Measurements from ENCODE around the gene LTBP2. TPM values are rescaled to one million over a fixed set of nuclear protein-coding genes. Genes with fewer than 3 reads are reported as not detected.

LTBP2 gene
- total and polyA plus RNA-seq, 7 donors: 0.46 to 71.2 (median 12.1) TPM

DNA sequence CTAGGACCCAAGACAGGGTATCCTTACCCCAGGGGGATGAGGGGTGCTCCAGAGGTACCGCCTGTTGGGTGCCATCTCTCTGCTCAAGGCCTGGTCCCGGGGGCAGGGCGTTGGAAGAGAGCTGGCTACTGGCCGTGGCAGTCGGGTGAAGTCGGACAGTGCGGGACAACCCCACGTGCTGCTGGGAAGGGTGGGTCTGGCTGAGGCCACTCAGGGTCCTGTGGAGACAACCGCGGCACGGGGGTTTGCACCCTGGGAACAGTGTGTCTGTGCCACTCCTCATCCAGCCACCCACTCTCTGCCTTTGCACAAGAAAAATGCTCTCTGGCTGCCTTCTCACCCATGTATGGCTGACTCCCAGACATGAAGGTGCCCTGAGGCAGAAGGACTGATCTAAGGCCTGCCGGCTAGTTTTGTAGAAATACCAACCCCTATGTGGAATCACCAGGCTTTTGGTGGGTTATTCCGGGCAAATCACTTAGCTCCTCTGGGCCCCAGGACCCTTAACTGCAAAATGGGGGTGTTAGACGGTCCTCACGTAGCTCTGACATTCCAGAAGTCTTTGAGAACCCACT, 56.5 kb downstream of the LTBP2 start:
- Histone ChIP-seq H3K9me3 (no peaks in the 10 kb centered on the region), H3K36me3 (no peaks in the 10 kb centered on the region), H3K4me1 (no peaks in the 10 kb centered on the region), H3K27ac (no peak overlapping the region), H3K27me3 (no peaks in the 10 kb centered on the region), H3K4me3 (no peak overlapping the region)
- WGBS, 2 donors: 91 to 93% methylated on average over 15 of the region's 15 CpGs
- intact Hi-C loops (cut with DNase I): no loop called here
- no peak for TF ChIP-seq POLR2A (IDR thresholded peaks at IDR 0.05)
- TF ChIP-seq, protein P1, sequence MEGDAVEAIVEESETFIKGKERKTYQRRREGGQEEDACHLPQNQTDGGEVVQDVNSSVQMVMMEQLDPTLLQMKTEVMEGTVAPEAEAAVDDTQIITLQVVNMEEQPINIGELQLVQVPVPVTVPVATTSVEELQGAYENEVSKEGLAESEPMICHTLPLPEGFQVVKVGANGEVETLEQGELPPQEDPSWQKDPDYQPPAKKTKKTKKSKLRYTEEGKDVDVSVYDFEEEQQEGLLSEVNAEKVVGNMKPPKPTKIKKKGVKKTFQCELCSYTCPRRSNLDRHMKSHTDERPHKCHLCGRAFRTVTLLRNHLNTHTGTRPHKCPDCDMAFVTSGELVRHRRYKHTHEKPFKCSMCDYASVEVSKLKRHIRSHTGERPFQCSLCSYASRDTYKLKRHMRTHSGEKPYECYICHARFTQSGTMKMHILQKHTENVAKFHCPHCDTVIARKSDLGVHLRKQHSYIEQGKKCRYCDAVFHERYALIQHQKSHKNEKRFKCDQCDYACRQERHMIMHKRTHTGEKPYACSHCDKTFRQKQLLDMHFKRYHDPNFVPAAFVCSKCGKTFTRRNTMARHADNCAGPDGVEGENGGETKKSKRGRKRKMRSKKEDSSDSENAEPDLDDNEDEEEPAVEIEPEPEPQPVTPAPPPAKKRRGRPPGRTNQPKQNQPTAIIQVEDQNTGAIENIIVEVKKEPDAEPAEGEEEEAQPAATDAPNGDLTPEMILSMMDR (IDR thresholded peaks at IDR 0.05): no peak
- TF ChIP-seq EP300 (IDR thresholded peaks at IDR 0.05): no peak
- no peak for TF ChIP-seq POLR2AphosphoS5 (IDR thresholded peaks at IDR 0.05)
- no peak for DNase-seq

DNA sequence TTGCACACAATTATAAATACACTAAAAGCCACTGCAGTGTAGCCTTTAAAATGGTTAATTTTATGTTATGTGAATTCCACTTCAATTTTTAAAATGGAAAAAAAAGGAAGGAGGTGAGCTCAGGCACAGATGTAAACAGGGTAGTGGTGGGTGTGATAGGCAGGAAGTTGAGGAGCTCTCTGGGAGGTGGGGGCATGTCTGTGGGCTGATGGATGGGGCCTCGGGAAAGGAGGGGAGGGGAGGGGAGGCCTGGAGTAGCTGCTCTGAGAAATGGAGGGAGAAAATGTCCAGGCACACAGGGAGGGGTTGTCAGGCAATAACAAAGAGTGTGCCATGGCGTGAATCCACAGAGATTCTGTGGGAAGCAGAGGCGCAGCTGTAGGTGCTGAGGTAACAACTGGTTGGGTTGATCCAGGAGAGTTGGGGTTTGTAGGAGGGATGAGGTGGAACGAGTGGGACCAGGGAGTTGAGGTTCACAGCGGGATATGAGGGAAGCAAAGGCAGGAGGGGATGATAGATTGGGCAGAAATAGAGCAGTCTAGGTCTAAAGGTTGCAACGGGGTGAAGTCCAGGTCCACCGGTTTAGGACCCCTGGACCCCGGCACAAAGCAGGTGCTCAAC, 57.2 kb downstream of the LTBP2 start:
- H3K9me3 ChIP-seq: no peaks in the 10 kb centered on the region
- H3K27ac ChIP-seq: no peak overlapping the region
- H3K4me1 ChIP-seq: no peaks in the 10 kb centered on the region
- TF ChIP-seq EP300 (IDR thresholded peaks at IDR 0.05): no peak
- TF ChIP-seq POLR2A (IDR thresholded peaks at IDR 0.05): no peak
- TF ChIP-seq, protein P1 (IDR thresholded peaks at IDR 0.05): no peak
- no peak for TF ChIP-seq POLR2AphosphoS5 (IDR thresholded peaks at IDR 0.05)
- no peak overlapping the region for H3K4me3 ChIP-seq
- H3K36me3 ChIP-seq: no peaks in the 10 kb centered on the region
- intact Hi-C loops (cut with DNase I): no loop called here
- no peaks in the 10 kb centered on the region for H3K27me3 ChIP-seq
- DNase-seq: no peak
- WGBS, 2 donors: 74 to 80% methylated on average over 8 of the region's 8 CpGs

DNA sequence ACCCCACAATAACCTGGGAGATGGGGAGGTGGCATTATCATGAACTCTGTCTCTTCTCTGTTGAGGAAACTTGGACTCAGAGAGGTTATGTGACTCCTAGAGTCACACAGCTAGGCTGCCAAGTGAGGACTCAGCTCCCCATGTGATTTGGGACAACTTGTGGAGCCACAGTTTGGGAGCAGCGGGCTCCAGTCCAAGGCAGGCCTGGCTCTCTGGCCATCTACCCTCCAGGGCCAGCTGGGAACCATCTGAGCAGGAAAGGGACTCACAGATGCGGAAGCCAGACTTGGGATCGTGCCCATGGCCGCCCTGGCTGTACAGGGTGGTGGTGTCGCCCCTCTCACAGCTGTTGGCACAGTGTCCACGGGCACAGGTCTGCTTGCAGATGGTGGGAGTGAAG, 59.4 kb downstream of the LTBP2 start:
- Histone ChIP-seq H3K4me3 (no peak overlapping the region), H3K27ac (no peak overlapping the region), H3K4me1 (no peaks in the 10 kb centered on the region), H3K27me3 (no peaks in the 10 kb centered on the region), H3K36me3 (no peaks in the 10 kb centered on the region), H3K9me3 (no peaks in the 10 kb centered on the region)
- intact Hi-C loops (cut with DNase I): no loop called here
- peak; percentile 81 for DNase-seq
- TF ChIP-seq POLR2AphosphoS5 (IDR thresholded peaks at IDR 0.05): peak in 1 of 4 donors; percentile 16
- no peak for TF ChIP-seq EP300 (IDR thresholded peaks at IDR 0.05)
- 71 to 78% methylated on average over 6 of the region's 6 CpGs for WGBS, 2 donors

DNA sequence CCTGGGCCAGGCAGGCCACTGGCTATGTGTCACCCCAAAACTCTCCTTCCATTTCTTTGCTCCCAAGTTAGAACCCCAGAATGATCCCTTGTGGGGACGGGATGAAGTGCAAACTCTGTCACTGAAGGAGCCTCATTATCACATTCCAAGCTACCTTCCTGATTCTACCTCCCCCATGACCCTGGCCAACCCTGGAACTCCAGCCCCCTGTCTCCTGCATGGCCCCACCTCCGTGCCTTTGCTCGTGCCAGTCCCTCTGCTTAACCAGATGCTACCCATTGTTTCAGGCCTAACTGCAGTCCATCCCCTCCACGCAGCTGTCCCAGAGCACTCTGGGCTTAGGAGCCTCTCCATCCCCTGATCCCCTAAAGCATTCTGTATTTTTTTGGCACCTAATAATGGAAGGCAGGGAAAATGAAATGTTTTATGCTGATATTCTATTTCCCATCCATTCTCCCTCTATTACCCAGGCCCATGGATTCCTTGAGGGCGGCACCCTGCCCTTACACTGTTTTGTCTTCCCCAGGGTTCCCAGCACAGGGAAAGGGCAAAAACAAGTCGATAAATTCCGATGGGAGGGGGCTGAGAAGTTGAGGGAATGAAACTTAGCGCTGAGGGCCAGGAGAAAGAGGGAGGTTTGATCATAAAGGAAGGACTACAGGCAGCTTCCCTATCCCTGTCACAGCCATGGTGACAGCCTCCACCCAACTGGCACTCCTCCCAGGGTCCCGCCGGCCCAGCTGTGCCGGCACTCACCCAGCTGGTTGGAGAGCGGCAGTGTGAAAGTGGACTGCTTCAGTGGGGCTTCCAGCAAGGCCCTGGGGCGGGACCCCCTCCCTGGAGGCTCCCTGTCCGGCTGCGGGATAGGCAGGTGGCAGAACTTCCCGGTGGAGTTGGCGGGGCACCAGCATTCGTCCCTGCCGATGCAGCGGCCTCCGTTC, 60.3 kb downstream of the LTBP2 start:
- WGBS, 2 donors: 67 to 71% methylated on average over 21 of the region's 21 CpGs
- H3K4me3 ChIP-seq: no peak overlapping the region
- no peaks in the 10 kb centered on the region for H3K36me3 ChIP-seq
- intact Hi-C loops (cut with DNase I): no loop called here
- H3K27me3 ChIP-seq: no peaks in the 10 kb centered on the region
- H3K9me3 ChIP-seq: no peaks in the 10 kb centered on the region
- peaks cover 0 to under 1% (median 0%) of the 10 kb centered on the region in 4 donors for H3K4me1 ChIP-seq
- no peak overlapping the region for H3K27ac ChIP-seq
- TF ChIP-seq EP300 (IDR thresholded peaks at IDR 0.05) (no peak), POLR2AphosphoS5 (IDR thresholded peaks at IDR 0.05) (no peak), POLR2A (IDR thresholded peaks at IDR 0.05) (no peak)
- TF ChIP-seq, protein P1 (IDR thresholded peaks at IDR 0.05): no peak
- DNase-seq: no peak

DNA sequence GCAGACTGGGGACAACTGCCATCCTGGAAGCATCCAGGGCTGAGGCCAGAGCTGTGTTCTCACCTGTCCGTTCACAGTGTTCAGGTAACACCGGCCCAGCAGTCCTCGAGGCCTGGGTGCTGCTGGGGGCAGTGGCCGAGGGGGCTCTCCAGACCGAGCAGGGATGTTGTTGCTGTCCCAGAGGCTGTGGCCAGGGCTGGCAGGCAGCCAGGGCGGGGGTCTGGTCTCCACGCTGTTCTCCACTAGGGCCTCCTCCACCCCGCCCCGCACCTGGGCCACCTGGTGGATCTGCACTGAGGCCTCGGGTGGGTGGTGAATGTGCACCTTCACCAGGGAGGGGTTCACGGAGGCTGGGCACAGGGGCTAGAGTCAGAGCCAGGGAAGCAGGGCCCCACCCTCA, 61.0 kb downstream of the LTBP2 start:
- Histone ChIP-seq H3K4me1 (peaks cover 0 to 7% (median 0%) of the 10 kb centered on the region in 4 donors), H3K27ac (no peak overlapping the region), H3K36me3 (no peaks in the 10 kb centered on the region), H3K27me3 (no peaks in the 10 kb centered on the region), H3K9me3 (no peaks in the 10 kb centered on the region), H3K4me3 (no peak overlapping the region)
- 78 to 85% methylated on average over 11 of the region's 11 CpGs for WGBS, 2 donors
- DNase-seq: no peak
- intact Hi-C loops (cut with DNase I): no loop called here
- TF ChIP-seq POLR2AphosphoS5 (IDR thresholded peaks at IDR 0.05) (no peak), EP300 (IDR thresholded peaks at IDR 0.05) (no peak), POLR2A (IDR thresholded peaks at IDR 0.05) (no peak)
- TF ChIP-seq, protein P1 (IDR thresholded peaks at IDR 0.05): no peak

Data from sigmoid colon (tissue), 7 donors.